Uterus (tissue), 2 donors: ENCODE measurements around the gene HSPA4.

Experiments
- POLR2A ChIP-seq, 2 donors: fragments of 450-650 bp; IDR thresholded peaks; one replicate each; pipeline ENCODE4 v1.6.1; 2016; ENCODE audit warnings: antibody characterized with exemption in 2 of 2, mild to moderate bottlenecking in 1 of 2, moderate library complexity in 1 of 2
- TF ChIP-seq, protein P1 (sequence below), 4 experiments: fragments of 200-600 bp in 2 of 4; fragments of 450-650 bp in 2 of 4; sonication (generic) in 2 of 4; IDR thresholded peaks; one replicate each; pipeline ENCODE4 v1.5.1; 2016 to 2019; ENCODE audit warnings: antibody characterized with exemption in 4 of 4, mild to moderate bottlenecking in 2 of 4, moderate library complexity in 1 of 4

- TF ChIP-seq, protein P1, sequence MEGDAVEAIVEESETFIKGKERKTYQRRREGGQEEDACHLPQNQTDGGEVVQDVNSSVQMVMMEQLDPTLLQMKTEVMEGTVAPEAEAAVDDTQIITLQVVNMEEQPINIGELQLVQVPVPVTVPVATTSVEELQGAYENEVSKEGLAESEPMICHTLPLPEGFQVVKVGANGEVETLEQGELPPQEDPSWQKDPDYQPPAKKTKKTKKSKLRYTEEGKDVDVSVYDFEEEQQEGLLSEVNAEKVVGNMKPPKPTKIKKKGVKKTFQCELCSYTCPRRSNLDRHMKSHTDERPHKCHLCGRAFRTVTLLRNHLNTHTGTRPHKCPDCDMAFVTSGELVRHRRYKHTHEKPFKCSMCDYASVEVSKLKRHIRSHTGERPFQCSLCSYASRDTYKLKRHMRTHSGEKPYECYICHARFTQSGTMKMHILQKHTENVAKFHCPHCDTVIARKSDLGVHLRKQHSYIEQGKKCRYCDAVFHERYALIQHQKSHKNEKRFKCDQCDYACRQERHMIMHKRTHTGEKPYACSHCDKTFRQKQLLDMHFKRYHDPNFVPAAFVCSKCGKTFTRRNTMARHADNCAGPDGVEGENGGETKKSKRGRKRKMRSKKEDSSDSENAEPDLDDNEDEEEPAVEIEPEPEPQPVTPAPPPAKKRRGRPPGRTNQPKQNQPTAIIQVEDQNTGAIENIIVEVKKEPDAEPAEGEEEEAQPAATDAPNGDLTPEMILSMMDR (IDR thresholded peaks at IDR 0.05) = no peak
- TF ChIP-seq POLR2A (IDR thresholded peaks at IDR 0.05) = no peak
Measured at GRCh38 chr5:133144245-133144981, 92.6 kb downstream of the HSPA4 start.
